ENCODE measurements around the gene PPP1R15A.

- TF ChIP-seq POLR2A (IDR thresholded peaks at IDR 0.05): no peak
- TF ChIP-seq, protein P1, sequence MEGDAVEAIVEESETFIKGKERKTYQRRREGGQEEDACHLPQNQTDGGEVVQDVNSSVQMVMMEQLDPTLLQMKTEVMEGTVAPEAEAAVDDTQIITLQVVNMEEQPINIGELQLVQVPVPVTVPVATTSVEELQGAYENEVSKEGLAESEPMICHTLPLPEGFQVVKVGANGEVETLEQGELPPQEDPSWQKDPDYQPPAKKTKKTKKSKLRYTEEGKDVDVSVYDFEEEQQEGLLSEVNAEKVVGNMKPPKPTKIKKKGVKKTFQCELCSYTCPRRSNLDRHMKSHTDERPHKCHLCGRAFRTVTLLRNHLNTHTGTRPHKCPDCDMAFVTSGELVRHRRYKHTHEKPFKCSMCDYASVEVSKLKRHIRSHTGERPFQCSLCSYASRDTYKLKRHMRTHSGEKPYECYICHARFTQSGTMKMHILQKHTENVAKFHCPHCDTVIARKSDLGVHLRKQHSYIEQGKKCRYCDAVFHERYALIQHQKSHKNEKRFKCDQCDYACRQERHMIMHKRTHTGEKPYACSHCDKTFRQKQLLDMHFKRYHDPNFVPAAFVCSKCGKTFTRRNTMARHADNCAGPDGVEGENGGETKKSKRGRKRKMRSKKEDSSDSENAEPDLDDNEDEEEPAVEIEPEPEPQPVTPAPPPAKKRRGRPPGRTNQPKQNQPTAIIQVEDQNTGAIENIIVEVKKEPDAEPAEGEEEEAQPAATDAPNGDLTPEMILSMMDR (IDR thresholded peaks at IDR 0.05): no peak
These were observed 34.1 kb downstream of the PPP1R15A start for GRCh38 chr19:48906324-48906723.
